HL-60 (cell line): ENCODE results near the gene AFF1.

ENCODE experiments used
- DNase-seq, 2 experiments: peaks; one replicate each; pipeline ENCODE4 v3.0.0-alpha.2; 2010 to 2020; ENCODE audit warnings: low read depth in 1 of 2, low spot score in 1 of 2
- H3K27ac ChIP-seq: fragments of 250-450 bp; sonication (Bioruptor Pico); replicated peaks from 2 replicates; pipeline ENCODE4 v1.5.1; 2020; ENCODE audit warnings: mild to moderate bottlenecking, moderate library complexity
- H3K27me3 ChIP-seq: fragments of 250-450 bp; sonication (Bioruptor Pico); 2 replicates; pipeline ENCODE4 v1.5.1; 2021; ENCODE audit warnings: mild to moderate bottlenecking, moderate library complexity; ENCODE audit not compliant: insufficient read depth, poor library complexity, severe bottlenecking
- H3K4me3 ChIP-seq: replicated peaks from 2 replicates; pipeline ENCODE4 v1.5.1; 2011; ENCODE audit warnings: mild to moderate bottlenecking, control low read depth, low read length; ENCODE audit not compliant: insufficient read depth
- CTCF ChIP-seq: IDR thresholded peaks from one replicate; pipeline ENCODE4 v1.5.1; 2011; ENCODE audit warnings: low read length, control low read depth, inconsistent platforms; ENCODE audit not compliant: insufficient read depth
- GABPA ChIP-seq: IDR thresholded peaks from 2 replicates; pipeline ENCODE4 v1.6.1; 2012; ENCODE audit warnings: low read depth
- POLR2AphosphoS5 ChIP-seq: IDR thresholded peaks from 2 replicates; pipeline ENCODE4 v1.6.1; 2012; ENCODE audit warnings: low read depth
- REST ChIP-seq: IDR thresholded peaks from 2 replicates; pipeline ENCODE4 v1.6.1; 2012; ENCODE audit warnings: low read depth; ENCODE audit not compliant: insufficient replicate concordance
- SPI1 ChIP-seq: IDR thresholded peaks from 2 replicates; pipeline ENCODE4 v1.6.1; 2012; ENCODE audit warnings: low read depth, mild to moderate bottlenecking, borderline replicate concordance

AFF1 gene

GRCh38 chr4:87056881-87057280 lies 122.1 kb downstream of the AFF1 start:
- Histone ChIP-seq H3K27ac (no peak overlapping the region), H3K4me3 (no peak overlapping the region), H3K27me3 (no peaks in the 10 kb centered on the region)
- DNase-seq = no peak
- no peak for TF ChIP-seq POLR2AphosphoS5

GRCh38 chr4:87057835-87058355 lies 123.1 kb downstream of the AFF1 start:
- Histone ChIP-seq H3K4me3 (no peak overlapping the region), H3K27ac (no peak overlapping the region), H3K27me3 (no peaks in the 10 kb centered on the region)
- no peak for TF ChIP-seq POLR2AphosphoS5
- TF ChIP-seq SPI1 = no peak
- TF ChIP-seq CTCF = no peak
- no peak for TF ChIP-seq GABPA
- TF ChIP-seq REST = no peak
- no peak for DNase-seq

GRCh38 chr4:87058356-87059073 lies 123.7 kb downstream of the AFF1 start:
- no peak overlapping the region for H3K4me3 ChIP-seq
- no peak overlapping the region for H3K27ac ChIP-seq
- H3K27me3 ChIP-seq = no peaks in the 10 kb centered on the region
- TF ChIP-seq SPI1 (no peak), CTCF (no peak), POLR2AphosphoS5 (no peak), GABPA (no peak), REST (no peak)
- DNase-seq = peak in 1 of 2 experiments; percentile 47

GRCh38 chr4:87060957-87061356 lies 126.1 kb downstream of the AFF1 start:
- no peak for DNase-seq
- Histone ChIP-seq H3K4me3 (no peak overlapping the region), H3K27me3 (no peaks in the 10 kb centered on the region), H3K27ac (no peak overlapping the region)
- TF ChIP-seq CTCF = no peak
- TF ChIP-seq POLR2AphosphoS5 = no peak
- no peak for TF ChIP-seq REST
- TF ChIP-seq GABPA = no peak
- TF ChIP-seq SPI1 = no peak
